HEK293T (cell line): Measurements from ENCODE around the gene NNT.

Experiments used
- CTCF ChIA-PET: fragments of 350-600 bp; formaldehyde crosslinking; extraction: SDS; loops from one replicate; lab custom pipeline; 2021; ENCODE audit warnings: antibody characterized with exemption, inconsistent platforms; lab: Yijun Ruan, JAX
- POLR2A ChIA-PET: fragments of 350-600 bp; formaldehyde crosslinking; extraction: SDS; loops from one replicate; lab custom pipeline; 2020; ENCODE audit warnings: antibody characterized with exemption, inconsistent platforms; lab: Yijun Ruan, JAX
- DNase-seq: peaks from one replicate; pipeline ENCODE4 v3.0.0; 2012; ENCODE audit warnings: mixed read lengths; ENCODE audit errors: extremely low spot score
- ARNT ChIP-seq: fragments of 450-650 bp; IDR thresholded peaks from 2 replicates; pipeline ENCODE4 v1.6.1; 2017; ENCODE audit warnings: mild to moderate bottlenecking
- BHLHE40 ChIP-seq: fragments of 450-650 bp; IDR thresholded peaks from 2 replicates; pipeline ENCODE4 v1.6.1; 2016; ENCODE audit warnings: mild to moderate bottlenecking, moderate library complexity, borderline replicate concordance
- CTBP1 ChIP-seq: fragments of 450-650 bp; IDR thresholded peaks from 2 replicates; pipeline ENCODE4 v1.6.1; 2016; ENCODE audit warnings: borderline replicate concordance
- ELF4 ChIP-seq: fragments of 450-650 bp; IDR thresholded peaks from 2 replicates; pipeline ENCODE4 v1.6.1; 2017; ENCODE audit warnings: antibody characterized with exemption
- FOXA1 ChIP-seq: fragments of 450-650 bp; IDR thresholded peaks from 2 replicates; pipeline ENCODE4 v1.6.1; 2016; ENCODE audit warnings: mild to moderate bottlenecking
- FOXK2 ChIP-seq: fragments of 450-650 bp; IDR thresholded peaks from 2 replicates; pipeline ENCODE4 v1.6.1; 2016; ENCODE audit warnings: mild to moderate bottlenecking
- FOXM1 ChIP-seq: fragments of 450-650 bp; IDR thresholded peaks from 2 replicates; pipeline ENCODE4 v1.6.1; 2017; ENCODE audit warnings: mild to moderate bottlenecking, borderline replicate concordance
- HDGF ChIP-seq: fragments of 450-650 bp; IDR thresholded peaks from 2 replicates; pipeline ENCODE4 v1.6.1; 2017; ENCODE audit warnings: antibody characterized with exemption, borderline replicate concordance
- L3MBTL2 ChIP-seq: fragments of 450-650 bp; conservative IDR thresholded peaks from 2 replicates; pipeline ENCODE4 v1.6.1; 2016; ENCODE audit warnings: mild to moderate bottlenecking
- LEF1 ChIP-seq: fragments of 450-650 bp; IDR thresholded peaks from 2 replicates; pipeline ENCODE4 v1.6.1; 2017; ENCODE audit warnings: mild to moderate bottlenecking, borderline replicate concordance
- NFRKB ChIP-seq: fragments of 450-650 bp; IDR thresholded peaks from 2 replicates; pipeline ENCODE4 v1.6.1; 2016; ENCODE audit warnings: mild to moderate bottlenecking, moderate library complexity
- SP1 ChIP-seq: fragments of 450-650 bp; IDR thresholded peaks from 2 replicates; pipeline ENCODE4 v1.6.1; 2017
- SUZ12 ChIP-seq: fragments of 450-650 bp; IDR thresholded peaks from 2 replicates; pipeline ENCODE4 v1.6.1; 2016; ENCODE audit warnings: mild to moderate bottlenecking
- TARDBP ChIP-seq: fragments of 450-650 bp; IDR thresholded peaks from 2 replicates; pipeline ENCODE4 v1.6.1; 2016
- ZNF384 ChIP-seq: fragments of 450-650 bp; IDR thresholded peaks from 2 replicates; pipeline ENCODE4 v1.6.1; 2016
- TF ChIP-seq, protein P1 (sequence below): fragments of 450-650 bp; IDR thresholded peaks from 2 replicates; pipeline ENCODE4 v1.6.1; 2016

Gene NNT

DNA sequence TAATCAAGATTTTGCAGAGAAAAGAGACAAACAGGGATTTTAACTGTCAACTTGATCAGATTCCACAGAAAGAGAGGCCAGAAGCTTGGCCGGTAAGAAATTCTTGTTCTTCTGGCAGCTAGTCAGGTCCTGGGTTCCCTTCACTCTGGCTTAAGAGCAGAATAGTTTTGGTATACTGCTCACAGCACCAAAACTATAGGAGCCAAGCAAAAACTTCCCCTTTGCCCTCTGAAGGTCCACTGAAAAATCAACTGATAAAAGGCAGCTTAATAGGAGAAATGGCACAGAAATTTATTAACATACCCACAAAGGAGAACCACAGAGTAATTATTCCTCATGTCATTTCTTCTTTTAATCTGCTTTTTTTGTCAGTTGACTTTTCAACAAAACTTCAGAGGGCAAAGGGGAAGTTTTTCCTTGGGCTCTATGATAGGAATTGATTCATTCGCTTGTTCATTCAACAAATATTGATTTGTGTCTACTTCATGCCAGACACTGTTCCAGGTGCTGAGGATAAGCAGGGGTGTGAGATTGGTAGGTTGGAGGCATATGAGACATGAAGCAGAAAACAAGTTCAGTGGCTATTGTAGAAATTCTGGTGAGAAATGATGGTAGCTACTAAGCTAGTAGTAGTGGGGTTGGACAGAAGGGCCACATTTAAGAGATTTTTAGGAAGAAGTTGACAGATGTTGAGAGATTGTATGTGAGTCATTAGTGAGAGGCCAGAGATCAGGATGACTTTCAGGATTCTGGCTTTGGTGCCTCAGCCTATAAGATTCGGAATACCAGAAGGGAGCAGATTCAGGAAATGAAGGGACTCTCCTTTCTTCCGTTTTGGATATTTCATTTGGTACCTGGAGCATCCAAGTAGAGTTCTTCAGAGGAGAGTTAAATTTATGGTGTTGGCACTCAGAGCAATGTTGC, 20.6 kb upstream of the NNT start:
- POLR2A ChIA-PET: no interaction called here
- DNase-seq: no peak
- CTCF ChIA-PET: no interaction called here
- TF ChIP-seq ZNF384 (no peak), LEF1 (no peak), ARNT (no peak), ELF4 (no peak), TARDBP (no peak), SUZ12 (no peak), L3MBTL2 (no peak), NFRKB (no peak), BHLHE40 (no peak), FOXA1 (no peak), FOXM1 (no peak), HDGF (no peak), SP1 (no peak), FOXK2 (no peak)

DNA sequence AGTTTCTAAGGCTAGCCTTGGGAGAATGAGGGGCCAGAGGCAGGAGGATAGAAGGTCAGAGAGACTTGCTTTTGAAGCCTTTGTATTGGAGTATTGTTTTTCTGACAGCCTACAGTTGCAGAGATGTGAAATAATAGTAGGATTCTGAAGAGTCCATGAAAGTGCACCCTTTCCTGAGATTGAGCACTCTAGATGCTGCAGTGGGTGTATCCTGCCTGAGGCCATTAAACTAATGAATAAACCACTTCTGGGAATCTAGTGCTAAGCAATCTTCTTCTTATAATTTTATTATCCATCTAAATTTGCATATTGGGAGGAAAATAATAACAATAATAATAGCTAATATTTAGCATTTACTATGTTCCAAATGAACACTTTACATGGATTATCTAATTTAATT, 19.3 kb upstream of the NNT start:
- TF ChIP-seq, protein P1, sequence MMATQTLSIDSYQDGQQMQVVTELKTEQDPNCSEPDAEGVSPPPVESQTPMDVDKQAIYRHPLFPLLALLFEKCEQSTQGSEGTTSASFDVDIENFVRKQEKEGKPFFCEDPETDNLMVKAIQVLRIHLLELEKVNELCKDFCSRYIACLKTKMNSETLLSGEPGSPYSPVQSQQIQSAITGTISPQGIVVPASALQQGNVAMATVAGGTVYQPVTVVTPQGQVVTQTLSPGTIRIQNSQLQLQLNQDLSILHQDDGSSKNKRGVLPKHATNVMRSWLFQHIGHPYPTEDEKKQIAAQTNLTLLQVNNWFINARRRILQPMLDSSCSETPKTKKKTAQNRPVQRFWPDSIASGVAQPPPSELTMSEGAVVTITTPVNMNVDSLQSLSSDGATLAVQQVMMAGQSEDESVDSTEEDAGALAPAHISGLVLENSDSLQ: no peak
- no peak for TF ChIP-seq ZNF384
- no peak for TF ChIP-seq SP1
- TF ChIP-seq ELF4: no peak
- TF ChIP-seq LEF1: no peak
- TF ChIP-seq FOXA1: no peak
- no peak for TF ChIP-seq FOXK2
- no peak for TF ChIP-seq TARDBP
- TF ChIP-seq FOXM1: no peak
- no peak for TF ChIP-seq NFRKB
- TF ChIP-seq L3MBTL2: no peak
- TF ChIP-seq HDGF: no peak
- no peak for TF ChIP-seq SUZ12
- no peak for TF ChIP-seq BHLHE40
- no peak for TF ChIP-seq CTBP1
- TF ChIP-seq ARNT: no peak
- ChIA-PET CTCF (no interaction called here), POLR2A (no interaction called here)
- no peak for DNase-seq

DNA sequence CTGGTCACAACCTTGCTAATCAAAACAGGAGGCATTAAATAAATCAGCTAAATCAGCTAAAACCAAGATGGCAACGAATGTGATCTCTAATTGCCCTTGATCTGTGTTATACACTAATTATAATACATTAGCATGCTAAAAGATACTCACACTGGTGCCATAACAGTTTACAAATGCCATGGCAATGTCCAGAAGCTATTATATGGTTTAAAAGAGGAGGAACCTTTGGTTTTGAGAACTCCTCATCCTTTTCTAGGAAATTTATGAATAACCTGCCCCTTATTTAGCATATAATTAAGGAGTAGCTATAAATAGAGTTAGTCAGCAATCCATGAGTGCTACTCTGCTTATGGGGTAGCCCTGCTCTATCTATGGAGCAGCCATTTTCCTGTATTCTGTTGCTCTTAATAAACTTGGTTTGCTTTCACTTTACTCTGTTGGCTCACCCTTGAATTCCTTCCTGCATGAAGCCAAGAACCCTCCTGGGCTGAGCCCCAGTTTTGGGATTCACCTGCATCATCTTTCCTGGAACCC, 18.7 kb upstream of the NNT start:
- TF ChIP-seq HDGF (no peak), NFRKB (no peak), SUZ12 (no peak)
- DNase-seq: no peak
- ChIA-PET CTCF (no interaction called here), POLR2A (no interaction called here)

DNA sequence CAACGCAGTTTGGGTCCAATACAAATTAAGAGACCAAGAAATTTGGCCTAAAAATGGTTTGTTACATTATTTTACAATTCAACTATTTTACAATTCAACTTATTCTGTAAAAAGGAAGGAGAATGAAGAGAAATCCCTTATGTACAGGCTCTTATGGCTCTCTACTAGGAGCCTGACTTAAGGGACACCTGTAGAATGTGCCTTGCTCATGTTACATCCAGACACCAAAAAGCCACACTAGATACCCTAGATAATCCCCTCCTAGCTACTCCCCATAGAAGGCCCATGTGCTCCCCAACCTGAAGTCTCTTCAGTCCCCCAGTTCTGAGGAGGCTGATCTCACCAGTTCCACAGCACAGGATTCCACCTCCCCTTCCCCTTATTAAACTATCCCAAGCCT, 14.1 kb upstream of the NNT start:
- CTCF ChIA-PET: no interaction called here
- POLR2A ChIA-PET: interaction anchor here (0.6 to 1.1 kb wide), 2 partner anchors 9 to 14 kb away, joined by 3 to 7 read pairs; partner anchors contain the start of gene NNT
- TF ChIP-seq TARDBP: no peak
- no peak for TF ChIP-seq CTBP1
- TF ChIP-seq LEF1: no peak
- TF ChIP-seq, protein P1: no peak
- no peak for TF ChIP-seq ARNT
- no peak for TF ChIP-seq NFRKB
- no peak for TF ChIP-seq ELF4
- no peak for TF ChIP-seq FOXA1
- no peak for TF ChIP-seq ZNF384
- no peak for TF ChIP-seq HDGF
- TF ChIP-seq SP1: no peak
- TF ChIP-seq L3MBTL2: no peak

DNA sequence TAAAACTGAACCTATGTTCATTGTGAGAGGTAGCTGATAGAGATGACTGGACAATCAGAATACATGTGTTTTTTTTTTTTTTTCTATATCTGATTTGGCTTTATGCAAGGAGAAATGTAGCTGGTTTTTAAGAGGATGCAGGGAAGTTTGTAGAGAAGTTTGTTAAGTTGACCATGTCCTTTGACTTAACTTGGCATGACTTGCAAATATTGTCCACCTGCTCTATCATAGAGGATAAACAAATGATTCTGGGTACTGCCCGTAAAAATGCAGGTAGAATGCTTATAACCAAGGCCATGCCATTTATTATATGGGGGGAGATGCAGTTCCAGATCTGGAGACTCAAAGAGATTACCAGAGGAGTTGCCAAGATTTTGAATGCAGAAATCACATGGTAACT, 13.7 kb upstream of the NNT start:
- no peak for TF ChIP-seq ZNF384
- no peak for TF ChIP-seq ARNT
- TF ChIP-seq NFRKB: no peak
- CTCF ChIA-PET: no interaction called here
- POLR2A ChIA-PET: interaction anchor here (0.6 to 1.1 kb wide), 2 partner anchors 9 to 14 kb away, joined by 3 to 7 read pairs; partner anchors contain the start of gene NNT
- no peak for DNase-seq

More for the DNA sequence above, 14.1 kb upstream of the NNT start:
- no peak for DNase-seq

DNA sequence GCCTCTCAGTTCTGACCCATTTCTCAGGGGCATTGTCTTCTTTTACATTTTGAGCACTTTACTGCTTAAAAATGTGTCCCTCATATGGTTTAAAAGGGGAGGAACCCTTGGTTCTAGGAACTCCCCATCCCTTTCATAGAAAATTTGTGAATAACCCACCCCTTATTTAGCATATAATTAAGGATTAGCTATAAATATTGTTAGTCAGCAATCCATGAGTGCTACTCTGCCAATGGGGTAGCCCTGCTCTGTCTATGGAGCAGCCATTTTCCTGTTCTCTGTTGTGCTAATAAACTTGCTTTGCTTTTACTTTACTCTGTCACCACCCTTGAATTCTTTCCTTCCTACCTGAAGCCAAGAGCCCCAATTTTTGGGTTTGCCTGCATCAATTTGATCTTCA, 12.3 kb upstream of the NNT start:
- no peak for DNase-seq
- no peak for TF ChIP-seq CTBP1
- no peak for TF ChIP-seq LEF1
- no peak for TF ChIP-seq TARDBP
- no peak for TF ChIP-seq FOXM1
- TF ChIP-seq BHLHE40: no peak
- TF ChIP-seq, protein P1: no peak
- POLR2A ChIA-PET: interaction anchor here (1.5 kb wide), 1 partner anchor 12 kb away, joined by 3 read pairs; the partner anchor contains the start of gene NNT
- CTCF ChIA-PET: no interaction called here
